HUES48 (cell line): ENCODE data around the gene L2HGDH.
A peak's percentile ranks its signal among the peaks of the same experiment; 100 is the strongest.
"Not testable (repeated sequence)": the region's sequence is repeated elsewhere in the genome, so short reads cannot be mapped to it uniquely, and the experiment has no call there.

Experiments used
- H3K27ac ChIP-seq: one replicate; pipeline ENCODE4 v1.7.0; 2013; ENCODE audit warnings: low read depth, low read length, inconsistent platforms
- H3K27me3 ChIP-seq: 2 replicates; pipeline ENCODE4 v1.6.1; 2013; ENCODE audit warnings: mild to moderate bottlenecking, low read length; ENCODE audit not compliant: control insufficient read depth, insufficient read depth
- H3K36me3 ChIP-seq: 2 replicates; pipeline ENCODE4 v1.6.1; 2013; ENCODE audit warnings: low read length; ENCODE audit not compliant: control insufficient read depth, insufficient read depth
- H3K4me1 ChIP-seq: 2 replicates; pipeline ENCODE4 v1.6.1; 2013; ENCODE audit warnings: mild to moderate bottlenecking, low read length; ENCODE audit not compliant: control insufficient read depth, insufficient read depth
- H3K4me3 ChIP-seq: 2 replicates; pipeline ENCODE4 v1.5.1; 2013; ENCODE audit warnings: mild to moderate bottlenecking, low read depth, low read length
- H3K9ac ChIP-seq: 2 replicates; pipeline ENCODE4 v1.6.1; 2013; ENCODE audit warnings: mild to moderate bottlenecking, low read depth, low read length, moderate library complexity
- H3K9me3 ChIP-seq: 2 replicates; pipeline ENCODE4 v1.6.1; 2013; ENCODE audit warnings: low read length; ENCODE audit not compliant: control insufficient read depth, insufficient read depth

The L2HGDH gene

GRCh38 chr14:50319293-50319692 lies 7.3 kb upstream of the L2HGDH start:
- no peaks in the 10 kb centered on the region for H3K4me1 ChIP-seq
- 0 out of 2 replicates have a peak, but pooled peaks cover 1% of the 10 kb centered on the region for H3K9me3 ChIP-seq
- H3K4me3 ChIP-seq, result no peak overlapping the region
- H3K36me3 ChIP-seq, result peaks cover 13% of the 10 kb centered on the region
- H3K27ac ChIP-seq, result no peak overlapping the region
- no peaks in the 10 kb centered on the region for H3K27me3 ChIP-seq
- no peak overlapping the region for H3K9ac ChIP-seq

- no peak overlapping the region for H3K27ac ChIP-seq
- no peaks in the 10 kb centered on the region for H3K27me3 ChIP-seq
- no peak overlapping the region for H3K9ac ChIP-seq
These were observed 6.1 kb upstream of the L2HGDH start for GRCh38 chr14:50318031-50318626.

DNA sequence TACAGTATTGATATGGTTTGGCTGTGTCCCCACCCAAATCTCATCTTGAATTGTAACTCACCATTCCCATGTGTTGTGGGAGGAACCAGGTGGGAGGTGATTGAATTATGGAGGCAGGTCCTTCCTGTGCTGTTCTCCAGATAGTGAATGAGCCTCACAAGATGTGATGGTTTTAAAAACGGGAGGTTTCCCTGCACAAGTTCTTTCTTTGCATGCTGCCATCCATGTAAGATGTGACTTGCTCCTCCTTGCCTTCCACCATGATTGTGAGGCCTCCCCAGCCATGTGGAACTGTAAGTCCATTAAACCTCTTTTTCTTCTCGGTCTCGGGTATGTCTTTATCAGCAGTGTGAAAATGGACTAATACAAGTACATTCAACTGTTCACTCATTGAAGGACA lies 2.1 kb upstream of the L2HGDH start:
- H3K27ac ChIP-seq, H3K27me3 ChIP-seq, H3K9ac ChIP-seq, H3K4me1 ChIP-seq, H3K4me3 ChIP-seq, H3K9me3 ChIP-seq, H3K36me3 ChIP-seq: not testable (repeated sequence)

More at GRCh38 chr14:50318031-50318626, 6.1 kb upstream of the L2HGDH start:
- Histone ChIP-seq H3K36me3 (peaks cover 6% of the 10 kb centered on the region), H3K4me1 (peaks cover 2% of the 10 kb centered on the region), H3K9me3 (0 out of 2 replicates have a peak, but pooled peaks cover 7% of the 10 kb centered on the region), H3K4me3 (no peak overlapping the region)

- Histone ChIP-seq H3K4me3 (peak overlapping the region; percentile 85), H3K27me3 (no peaks in the 10 kb centered on the region), H3K4me1 (peaks cover 7% of the 10 kb centered on the region), H3K9me3 (0 out of 2 replicates have a peak, but pooled peaks cover 7% of the 10 kb centered on the region), H3K27ac (peak overlapping the region; percentile 95), H3K9ac (peak overlapping the region; percentile 91), H3K36me3 (no peaks in the 10 kb centered on the region)
These were observed 665 bp upstream of the L2HGDH start for GRCh38 chr14:50312734-50313054.

DNA sequence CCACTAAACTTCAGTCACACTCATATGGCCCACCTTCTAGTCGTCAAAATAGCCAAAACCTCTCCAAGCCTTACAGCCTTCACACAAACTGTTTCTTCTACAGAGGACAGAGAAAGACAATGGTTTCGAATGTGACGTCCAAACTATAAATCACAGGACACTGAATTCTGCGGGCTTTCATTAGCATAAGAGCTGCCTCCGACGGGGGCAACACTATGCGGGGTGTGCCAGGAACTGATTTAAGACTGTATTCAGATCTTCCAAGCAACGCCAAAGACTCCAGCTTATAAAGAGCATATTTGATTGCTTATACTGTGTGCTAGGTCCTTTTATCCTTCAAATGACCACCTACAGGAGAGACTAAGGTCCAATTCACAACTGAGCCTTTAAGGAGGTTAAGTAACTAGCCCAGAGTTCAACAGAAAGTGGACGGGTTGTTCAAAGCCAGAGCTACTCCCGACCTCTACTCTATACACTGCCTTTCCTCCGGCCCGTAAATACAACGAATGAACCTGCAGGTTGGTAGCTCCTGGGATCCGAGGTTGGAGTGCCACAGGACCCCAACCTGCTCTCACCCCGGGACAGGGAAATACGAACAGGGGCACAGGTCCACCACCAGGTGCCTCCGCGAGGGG lies 575 bp downstream of the L2HGDH start:
- peak overlapping the region; percentile 36 for H3K9ac ChIP-seq
- H3K9me3 ChIP-seq, result 0 out of 2 replicates have a peak, but pooled peaks cover 7% of the 10 kb centered on the region
- no peaks in the 10 kb centered on the region for H3K36me3 ChIP-seq
- H3K27me3 ChIP-seq, result no peaks in the 10 kb centered on the region
- peak overlapping the region; percentile 95 for H3K27ac ChIP-seq
- peaks cover 7% of the 10 kb centered on the region for H3K4me1 ChIP-seq
- peak overlapping the region; percentile 85 for H3K4me3 ChIP-seq

- Histone ChIP-seq H3K27ac (no peak overlapping the region), H3K36me3 (no peaks in the 10 kb centered on the region), H3K9me3 (0 out of 2 replicates have a peak, but pooled peaks cover 7% of the 10 kb centered on the region), H3K27me3 (no peaks in the 10 kb centered on the region), H3K4me3 (peak overlapping the region; percentile 39; the same call in 1 of the 2 replicates), H3K9ac (no peak overlapping the region), H3K4me1 (peaks cover 7% of the 10 kb centered on the region)
These were observed 1.6 kb downstream of the L2HGDH start for GRCh38 chr14:50310445-50310844.

GRCh38 chr14:50308363-50308915 lies 3.6 kb downstream of the L2HGDH start:
- Histone ChIP-seq H3K27ac (no peak overlapping the region), H3K36me3 (no peaks in the 10 kb centered on the region), H3K9ac (no peak overlapping the region), H3K4me3 (no peak overlapping the region), H3K9me3 (no peaks in the 10 kb centered on the region), H3K4me1 (peaks cover 7% of the 10 kb centered on the region), H3K27me3 (no peaks in the 10 kb centered on the region)

- Histone ChIP-seq H3K27ac (no peak overlapping the region), H3K27me3 (no peaks in the 10 kb centered on the region), H3K36me3 (peaks cover 10% of the 10 kb centered on the region), H3K9me3 (no peaks in the 10 kb centered on the region), H3K9ac (no peak overlapping the region), H3K4me1 (no peaks in the 10 kb centered on the region), H3K4me3 (no peak overlapping the region)
These were observed 8.1 kb downstream of the L2HGDH start for GRCh38 chr14:50303744-50304471.

- Histone ChIP-seq H3K27ac (no peak overlapping the region), H3K36me3 (peaks cover 10% of the 10 kb centered on the region), H3K9ac (no peak overlapping the region), H3K4me1 (no peaks in the 10 kb centered on the region), H3K4me3 (no peak overlapping the region), H3K27me3 (no peaks in the 10 kb centered on the region), H3K9me3 (no peaks in the 10 kb centered on the region)
These were observed 10.1 kb downstream of the L2HGDH start for GRCh38 chr14:50301914-50302313.

DNA sequence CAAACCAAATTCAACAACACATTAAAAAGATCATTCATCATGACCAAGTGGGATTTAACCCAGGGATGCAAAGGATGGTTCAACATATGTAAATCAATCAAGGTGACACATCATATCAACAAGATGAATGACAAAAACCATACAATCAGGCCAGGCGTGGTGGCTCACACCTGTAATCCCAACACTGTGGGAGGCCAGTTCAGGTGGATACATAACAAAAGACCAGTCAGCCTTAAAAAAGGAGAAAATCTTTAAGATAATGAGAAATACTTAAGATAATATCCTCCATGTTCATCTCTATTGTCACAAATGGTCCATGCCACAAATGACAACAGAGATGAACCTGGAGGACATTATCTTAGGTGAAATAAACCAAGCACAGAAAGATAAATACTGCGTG lies 12.4 kb downstream of the L2HGDH start:
- Histone ChIP-seq H3K4me1 (no peaks in the 10 kb centered on the region), H3K27ac (no peak overlapping the region), H3K9me3 (no peaks in the 10 kb centered on the region), H3K4me3 (no peak overlapping the region), H3K9ac (no peak overlapping the region), H3K27me3 (no peaks in the 10 kb centered on the region), H3K36me3 (peaks cover 10% of the 10 kb centered on the region)

- Histone ChIP-seq H3K9me3 (no peaks in the 10 kb centered on the region), H3K4me1 (no peaks in the 10 kb centered on the region), H3K9ac (no peak overlapping the region), H3K27ac (no peak overlapping the region), H3K36me3 (peaks cover 40% of the 10 kb centered on the region), H3K27me3 (no peaks in the 10 kb centered on the region), H3K4me3 (no peak overlapping the region)
These were observed 21.7 kb downstream of the L2HGDH start for GRCh38 chr14:50290306-50290705.
